BLaER1 (cell line): ENCODE data around the gene USP25.

Experiments used
- H3K27ac ChIP-seq: shearing (Covaris generic); formaldehyde crosslinking; 2 replicates; pipeline ENCODE4 v1.8.1; 2022
- H3K27me3 ChIP-seq: shearing (Covaris generic); formaldehyde crosslinking; 2 replicates; pipeline ENCODE4 v1.8.1; 2022
- H3K36me3 ChIP-seq: shearing (Covaris generic); formaldehyde crosslinking; 2 replicates; pipeline ENCODE4 v1.8.1; 2022
- H3K4me1 ChIP-seq: shearing (Covaris generic); formaldehyde crosslinking; 2 replicates; pipeline ENCODE4 v1.8.1; 2022
- H3K4me2 ChIP-seq: shearing (Covaris generic); formaldehyde crosslinking; 2 replicates; pipeline ENCODE4 v1.8.1; 2022
- H3K4me3 ChIP-seq: shearing (Covaris generic); formaldehyde crosslinking; 2 replicates; pipeline ENCODE4 v1.8.1; 2022
- H3K9ac ChIP-seq: shearing (Covaris generic); formaldehyde crosslinking; 2 replicates; pipeline ENCODE4 v1.8.1; 2022
- H3K9me3 ChIP-seq: shearing (Covaris generic); formaldehyde crosslinking; 2 replicates; pipeline ENCODE4 v1.8.1; 2022
- H4K20me1 ChIP-seq: shearing (Covaris generic); formaldehyde crosslinking; 2 replicates; pipeline ENCODE4 v1.8.1; 2022
- Cebpa-rat ChIP-seq: shearing (Covaris generic); IDR thresholded peaks from 2 replicates; pipeline ENCODE4 v1.8.1; 2022

USP25 gene

GRCh38 chr21:15795533-15795932 is 65.8 kb downstream of the USP25 start:
- Histone ChIP-seq H3K4me2 (no peak overlapping the region), H4K20me1 (no peaks in the 10 kb centered on the region), H3K9me3 (no peaks in the 10 kb centered on the region), H3K4me3 (no peak overlapping the region), H3K9ac (no peak overlapping the region), H3K27me3 (no peaks in the 10 kb centered on the region), H3K27ac (no peak overlapping the region), H3K36me3 (peaks cover 22% of the 10 kb centered on the region; the same call in 1 of the 2 replicates), H3K4me1 (no peaks in the 10 kb centered on the region)
- TF ChIP-seq Cebpa-rat = no peak

GRCh38 chr21:15797577-15798363 is 68.0 kb downstream of the USP25 start:
- no peaks in the 10 kb centered on the region for H3K9me3 ChIP-seq
- no peak overlapping the region for H3K9ac ChIP-seq
- H3K4me1 ChIP-seq = no peaks in the 10 kb centered on the region
- no peaks in the 10 kb centered on the region for H3K27me3 ChIP-seq
- no peak overlapping the region for H3K27ac ChIP-seq
- no peak for TF ChIP-seq Cebpa-rat
- no peak overlapping the region for H3K4me3 ChIP-seq
- no peak overlapping the region for H3K4me2 ChIP-seq
- H4K20me1 ChIP-seq = no peaks in the 10 kb centered on the region
- H3K36me3 ChIP-seq = peaks cover 22% of the 10 kb centered on the region; the same call in 1 of the 2 replicates

- Histone ChIP-seq H3K36me3 (peaks cover 9% of the 10 kb centered on the region), H3K4me2 (no peak overlapping the region), H3K27ac (no peak overlapping the region)
Observed at GRCh38 chr21:15801352-15801863, 71.6 kb downstream of the USP25 start.

GRCh38 chr21:15804247-15805005 is 74.6 kb downstream of the USP25 start:
- Histone ChIP-seq H3K9me3 (no peaks in the 10 kb centered on the region), H3K27me3 (no peaks in the 10 kb centered on the region), H3K27ac (no peak overlapping the region), H3K4me1 (no peaks in the 10 kb centered on the region), H3K9ac (no peak overlapping the region), H4K20me1 (no peaks in the 10 kb centered on the region), H3K4me2 (no peak overlapping the region), H3K4me3 (no peak overlapping the region), H3K36me3 (peaks cover 32% of the 10 kb centered on the region)
- TF ChIP-seq Cebpa-rat = no peak

More at GRCh38 chr21:15801352-15801863, 71.6 kb downstream of the USP25 start:
- TF ChIP-seq Cebpa-rat = no peak
- H3K4me3 ChIP-seq = no peak overlapping the region
- no peaks in the 10 kb centered on the region for H3K9me3 ChIP-seq
- H4K20me1 ChIP-seq = no peaks in the 10 kb centered on the region
- H3K9ac ChIP-seq = no peak overlapping the region
- no peaks in the 10 kb centered on the region for H3K4me1 ChIP-seq
- no peaks in the 10 kb centered on the region for H3K27me3 ChIP-seq

GRCh38 chr21:15809065-15809464 is 79.3 kb downstream of the USP25 start:
- Histone ChIP-seq H3K4me3 (no peak overlapping the region), H4K20me1 (no peaks in the 10 kb centered on the region), H3K4me1 (no peaks in the 10 kb centered on the region), H3K9me3 (peaks cover 23% of the 10 kb centered on the region), H3K27me3 (no peaks in the 10 kb centered on the region), H3K4me2 (no peak overlapping the region), H3K36me3 (peaks cover 73% of the 10 kb centered on the region), H3K27ac (no peak overlapping the region), H3K9ac (no peak overlapping the region)
- no peak for TF ChIP-seq Cebpa-rat

- Histone ChIP-seq H3K27me3 (no peaks in the 10 kb centered on the region), H3K9ac (no peak overlapping the region), H3K4me2 (no peak overlapping the region), H3K36me3 (peaks cover 76% of the 10 kb centered on the region), H3K27ac (no peak overlapping the region), H3K4me1 (no peaks in the 10 kb centered on the region), H3K9me3 (peaks cover 30% of the 10 kb centered on the region), H4K20me1 (no peaks in the 10 kb centered on the region), H3K4me3 (no peak overlapping the region)
- no peak for TF ChIP-seq Cebpa-rat
Observed at GRCh38 chr21:15809818-15810217, 80.0 kb downstream of the USP25 start.

- Histone ChIP-seq H3K4me2 (no peak overlapping the region), H3K27ac (no peak overlapping the region), H4K20me1 (no peaks in the 10 kb centered on the region), H3K9me3 (peaks cover 53% of the 10 kb centered on the region), H3K9ac (no peak overlapping the region), H3K27me3 (no peaks in the 10 kb centered on the region), H3K36me3 (peaks cover 92% of the 10 kb centered on the region), H3K4me1 (no peaks in the 10 kb centered on the region), H3K4me3 (no peak overlapping the region)
- no peak for TF ChIP-seq Cebpa-rat
Observed at GRCh38 chr21:15815285-15815684, 85.5 kb downstream of the USP25 start.

- peaks cover 17% of the 10 kb centered on the region for H3K9me3 ChIP-seq
- no peak overlapping the region for H3K27ac ChIP-seq
- peaks cover 3% of the 10 kb centered on the region for H3K4me1 ChIP-seq
- TF ChIP-seq Cebpa-rat = no peak
- no peak overlapping the region for H3K4me3 ChIP-seq
- no peaks in the 10 kb centered on the region for H4K20me1 ChIP-seq
- H3K36me3 ChIP-seq = peaks cover 50% of the 10 kb centered on the region
- no peak overlapping the region for H3K9ac ChIP-seq
- no peak overlapping the region for H3K4me2 ChIP-seq
- no peaks in the 10 kb centered on the region for H3K27me3 ChIP-seq
Observed at GRCh38 chr21:15820327-15820726, 90.5 kb downstream of the USP25 start.

GRCh38 chr21:15820852-15821379 is 91.1 kb downstream of the USP25 start:
- Histone ChIP-seq H3K27me3 (no peaks in the 10 kb centered on the region), H4K20me1 (no peaks in the 10 kb centered on the region), H3K9me3 (peaks cover 12% of the 10 kb centered on the region), H3K4me2 (no peak overlapping the region), H3K27ac (no peak overlapping the region), H3K9ac (no peak overlapping the region), H3K36me3 (peaks cover 44% of the 10 kb centered on the region), H3K4me3 (no peak overlapping the region), H3K4me1 (peaks cover 9% of the 10 kb centered on the region)
- TF ChIP-seq Cebpa-rat = no peak
